ENCODE results near the gene CDT1.
A peak's percentile ranks its signal among the peaks of the same experiment; 100 is the strongest.

The CDT1 gene

DNA sequence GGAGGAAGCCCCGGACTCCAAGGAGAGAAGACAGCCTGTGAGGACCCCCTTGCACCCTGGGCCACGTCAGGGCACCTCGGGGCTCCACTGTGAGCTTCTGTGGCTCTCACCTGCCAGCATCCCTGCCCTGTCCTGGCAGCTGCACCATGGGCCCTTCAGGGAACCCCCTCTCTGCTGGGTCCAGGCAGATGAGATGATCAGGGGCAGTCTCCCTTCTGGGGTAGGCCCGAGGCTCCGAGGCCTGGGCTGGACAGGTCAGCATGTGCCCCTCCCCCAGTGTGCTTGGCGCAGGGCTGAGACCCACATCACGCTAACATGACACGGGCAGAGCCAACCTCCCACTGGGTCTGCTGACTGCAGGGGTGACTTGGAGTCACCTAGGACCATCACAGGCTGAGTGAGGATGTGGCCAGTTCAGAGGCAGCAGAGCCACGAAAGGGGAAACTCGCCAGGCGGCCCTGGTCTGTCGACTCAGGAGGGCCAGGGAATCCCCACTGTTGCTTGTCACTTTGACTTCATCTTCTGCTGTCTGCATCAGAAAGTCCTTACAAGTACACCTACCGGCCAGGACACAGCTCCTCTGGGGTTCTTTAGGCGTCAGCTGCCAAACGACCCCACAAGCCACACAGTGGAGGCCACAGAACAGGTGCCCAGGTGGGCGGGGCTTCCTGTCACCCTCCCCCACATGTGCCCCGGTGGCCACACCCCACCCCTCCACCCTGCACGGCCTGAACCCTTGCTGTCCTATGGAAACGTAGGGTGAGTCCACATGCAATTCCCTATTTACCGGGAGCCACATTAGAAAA lies 50.9 kb downstream of the CDT1 start:
- TF ChIP-seq POLR2A (IDR thresholded peaks at IDR 0.05; ENCODE audit: low read depth, low read length): no peak
- DNase-seq (ENCODE audit: insufficient read length, low spot score): no peak
- no peak for FAIRE-seq

- FAIRE-seq (no peak), DNase-seq (ENCODE audit: insufficient read length, low spot score) (no peak)
- no peak for TF ChIP-seq POLR2A (IDR thresholded peaks at IDR 0.05; ENCODE audit: low read depth, low read length)
Observed at GRCh38 chr16:88855176-88855575, 51.6 kb downstream of the CDT1 start.

DNA sequence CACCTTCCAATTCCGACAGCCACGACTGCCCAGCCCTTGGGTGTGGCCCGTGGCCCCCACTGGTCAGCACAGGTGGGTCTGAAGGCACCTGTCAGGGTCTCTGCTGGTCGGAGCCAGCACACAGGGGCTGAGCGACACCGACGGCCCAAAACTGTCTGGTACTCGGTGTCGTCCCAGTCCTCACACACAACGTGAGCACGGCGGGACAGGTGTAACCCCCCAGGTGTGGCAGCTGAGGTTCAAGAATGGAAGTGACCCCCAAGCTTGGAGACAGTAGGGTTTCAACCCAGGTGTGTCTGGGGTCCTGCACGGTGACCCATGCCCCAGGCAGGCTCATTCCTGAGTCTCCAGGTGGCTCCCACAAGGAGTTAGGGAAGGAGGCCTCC lies 52.1 kb downstream of the CDT1 start:
- no peak for DNase-seq (ENCODE audit: insufficient read length, low spot score)
- TF ChIP-seq POLR2A (IDR thresholded peaks at IDR 0.05; ENCODE audit: low read depth, low read length): no peak
- FAIRE-seq: no peak

- no peak for DNase-seq (ENCODE audit: insufficient read length, low spot score)
- TF ChIP-seq POLR2A (IDR thresholded peaks at IDR 0.05; ENCODE audit: low read depth, low read length): no peak
- FAIRE-seq: no peak
Observed at GRCh38 chr16:88856122-88856827, 52.7 kb downstream of the CDT1 start.

DNA sequence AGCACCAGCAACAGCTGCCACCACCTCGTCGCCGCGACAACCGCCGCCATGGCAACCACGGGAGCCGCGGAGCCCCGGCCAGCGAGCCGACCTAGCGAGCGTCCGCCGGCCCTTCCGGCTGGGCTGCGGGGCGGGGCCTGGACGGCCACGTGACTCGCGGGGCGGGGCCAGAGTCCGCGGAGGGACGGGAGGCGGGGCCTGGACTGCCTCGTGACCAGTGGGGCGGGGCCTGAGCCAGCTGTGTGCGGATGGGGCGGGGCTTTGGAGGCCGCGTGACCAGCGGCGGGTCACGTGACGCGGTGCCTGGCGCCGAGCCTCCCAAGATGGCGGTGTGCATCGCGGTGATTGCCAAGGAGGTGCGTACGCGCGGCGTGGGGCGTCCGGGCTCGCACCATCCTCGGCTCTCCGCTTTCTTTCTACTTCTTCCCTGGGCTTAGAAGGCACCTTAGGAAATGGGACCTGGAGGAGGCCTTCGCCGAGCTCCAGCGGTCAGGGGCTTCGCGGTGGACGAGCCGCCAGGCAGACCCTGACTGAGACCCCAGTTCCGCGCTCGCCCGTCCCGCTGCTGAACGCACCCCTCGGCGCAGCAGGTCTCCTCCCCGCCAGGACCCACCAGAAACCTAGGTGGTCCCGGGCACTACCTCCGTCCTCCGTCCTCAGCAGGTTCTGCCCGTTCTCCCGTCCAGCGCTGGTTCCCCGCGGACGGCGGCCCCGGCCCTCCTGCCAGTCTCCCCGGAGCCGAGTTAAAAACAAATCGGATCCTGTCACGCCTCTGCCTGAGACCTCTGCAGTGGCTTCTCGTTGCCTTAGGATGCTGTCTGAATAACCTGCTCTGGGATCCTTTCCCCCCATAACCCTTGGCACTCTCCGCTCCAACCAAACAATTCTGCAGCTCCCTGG lies 53.5 kb downstream of the CDT1 start, which contains the start of the genes GALNS and TRAPPC2L:
TSS of gene GALNS (minus strand) at position 120 of the 900 bp plus-strand sequence. CDS start at position 50, 70 bp downstream.
TSS of gene TRAPPC2L (plus strand) at position 300 of the 900 bp plus-strand sequence. CDS start at position 324, 24 bp downstream.
- peak; percentile 97 for DNase-seq (ENCODE audit: insufficient read length, low spot score)
- FAIRE-seq: no peak
- TF ChIP-seq POLR2A (IDR thresholded peaks at IDR 0.05; ENCODE audit: low read depth, low read length): peak; percentile 95

DNA sequence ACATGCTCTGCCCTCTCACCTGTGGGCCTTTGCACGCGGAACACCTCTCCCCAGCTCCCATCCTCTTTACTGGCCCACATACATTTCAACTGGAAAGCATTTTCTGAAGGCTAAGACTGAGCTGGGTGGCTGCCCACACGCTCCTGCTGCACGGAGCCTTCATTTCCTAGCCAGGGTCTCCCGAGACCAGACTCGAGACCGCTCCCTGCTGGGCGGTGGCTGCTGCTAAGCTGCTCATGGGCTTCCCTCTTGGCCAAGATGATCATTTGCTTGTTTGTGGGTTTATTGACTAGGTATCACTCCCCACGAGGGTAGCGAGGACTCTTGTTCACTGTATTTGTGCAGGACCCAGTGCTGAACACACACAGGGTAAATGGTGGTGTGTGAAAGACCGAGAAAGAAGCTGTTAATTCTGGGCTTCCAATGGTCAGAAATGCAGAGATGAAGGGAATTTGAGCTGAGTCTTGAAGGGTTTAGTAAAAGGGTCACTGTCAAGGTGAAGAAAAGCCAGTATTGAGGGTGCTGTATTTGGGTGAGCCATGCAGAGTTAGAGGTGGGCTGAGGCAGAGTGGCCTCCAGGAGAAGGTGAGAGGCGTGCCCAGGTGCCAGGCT lies 54.2 kb downstream of the CDT1 start:
- FAIRE-seq (no peak), DNase-seq (ENCODE audit: insufficient read length, low spot score) (peak; percentile 86)
- no peak for TF ChIP-seq POLR2A (IDR thresholded peaks at IDR 0.05; ENCODE audit: low read depth, low read length)
